GM21360 (cell line): ENCODE data around the gene ANAPC2.

Experiments
- ATAC-seq: cut with Tn5 transposase; IDR thresholded peaks from one replicate; pipeline ENCODE4 v1.9.1; 2021; ENCODE audit warnings: mild to moderate bottlenecking, moderate library complexity; ENCODE audit not compliant: unreplicated experiment

ANAPC2 gene

DNA sequence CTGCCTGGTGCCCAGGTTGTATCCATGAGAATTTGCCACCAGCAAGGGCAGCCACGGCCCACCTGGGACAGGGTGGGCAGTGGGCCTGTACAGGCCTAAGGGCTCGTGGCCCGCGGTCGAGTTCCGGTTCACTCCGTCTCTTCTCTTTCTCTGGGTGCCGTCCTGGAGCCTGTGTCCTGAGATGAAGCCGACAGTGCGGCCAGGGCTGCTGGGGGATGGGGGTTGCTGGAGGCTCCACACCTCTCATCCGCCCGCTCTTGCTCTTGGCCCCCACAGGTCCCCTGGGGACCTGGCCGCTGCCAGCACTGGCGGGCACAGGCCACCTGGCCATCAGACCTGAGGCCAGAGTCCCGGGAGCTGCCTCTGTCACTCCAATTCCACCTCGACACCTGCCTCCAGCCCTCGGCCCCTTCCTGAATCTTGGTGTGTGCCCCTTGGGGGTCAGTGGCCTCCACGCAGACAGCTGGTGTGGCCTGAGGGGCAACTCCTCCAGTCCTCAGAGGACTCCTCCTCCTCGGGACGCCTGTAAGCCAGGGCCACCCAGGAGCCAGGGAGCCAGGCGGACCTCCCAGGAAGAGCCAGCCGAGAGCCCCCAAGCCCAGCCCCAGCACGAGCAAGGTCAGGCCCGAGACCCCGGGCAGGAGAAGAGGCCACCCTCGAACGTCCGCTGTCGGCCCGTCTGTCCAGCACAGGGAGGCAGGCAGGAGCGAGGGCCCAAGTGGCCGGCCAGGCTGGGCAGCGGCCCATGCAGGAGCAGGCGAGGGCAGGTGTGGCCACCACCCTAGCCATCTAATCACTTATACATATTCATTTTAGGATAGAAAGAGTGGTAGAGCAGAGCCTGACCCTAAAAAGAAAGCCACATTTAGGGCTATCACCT is 23.8 kb downstream of the ANAPC2 start:
- ATAC-seq = no peak

GRCh38 chr9:137163805-137164204 is 24.6 kb downstream of the ANAPC2 start:
- no peak for ATAC-seq

DNA sequence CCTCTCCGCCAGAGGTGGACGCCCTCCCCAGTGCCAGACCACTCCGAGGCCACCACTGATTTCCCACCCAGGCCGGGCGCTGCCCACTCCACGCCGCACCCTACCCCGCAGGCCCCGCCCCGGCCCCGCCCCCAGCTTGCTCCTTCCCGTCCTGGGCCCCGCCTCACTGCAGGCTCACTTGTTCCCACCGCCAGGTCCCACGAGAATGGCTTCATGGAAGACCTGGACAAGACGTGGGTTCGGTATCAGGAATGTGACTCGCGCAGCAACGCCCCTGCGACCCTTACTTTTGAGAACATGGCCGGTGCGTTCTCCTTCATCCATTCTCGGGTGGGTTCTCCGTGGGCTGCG is 25.0 kb downstream of the ANAPC2 start:
- ATAC-seq = no peak

GRCh38 chr9:137162505-137163364 is 25.6 kb downstream of the ANAPC2 start:
- ATAC-seq = no peak

- ATAC-seq = no peak
These were observed 26.5 kb downstream of the ANAPC2 start for GRCh38 chr9:137161558-137162486.

GRCh38 chr9:137160716-137161557 is 27.4 kb downstream of the ANAPC2 start:
- no peak for ATAC-seq

DNA sequence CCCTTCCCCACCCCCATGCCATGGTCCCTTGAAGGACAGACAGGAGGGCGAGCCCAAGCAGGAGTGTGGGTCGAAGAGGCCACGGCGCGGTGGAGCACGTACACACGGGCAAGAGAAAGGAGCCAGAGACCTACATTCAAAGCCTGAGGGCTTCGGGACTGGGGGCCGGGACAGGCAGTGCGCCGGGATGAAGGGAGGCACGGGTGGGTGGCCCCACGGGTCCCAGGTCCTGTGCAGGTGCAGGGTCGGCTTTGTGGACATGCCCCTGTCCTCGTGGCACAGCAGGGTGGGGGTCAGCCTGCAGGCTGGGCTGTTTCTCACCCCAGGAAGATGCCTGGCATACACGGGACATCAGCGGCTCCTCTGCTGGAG is 28.3 kb downstream of the ANAPC2 start:
- ATAC-seq = no peak

DNA sequence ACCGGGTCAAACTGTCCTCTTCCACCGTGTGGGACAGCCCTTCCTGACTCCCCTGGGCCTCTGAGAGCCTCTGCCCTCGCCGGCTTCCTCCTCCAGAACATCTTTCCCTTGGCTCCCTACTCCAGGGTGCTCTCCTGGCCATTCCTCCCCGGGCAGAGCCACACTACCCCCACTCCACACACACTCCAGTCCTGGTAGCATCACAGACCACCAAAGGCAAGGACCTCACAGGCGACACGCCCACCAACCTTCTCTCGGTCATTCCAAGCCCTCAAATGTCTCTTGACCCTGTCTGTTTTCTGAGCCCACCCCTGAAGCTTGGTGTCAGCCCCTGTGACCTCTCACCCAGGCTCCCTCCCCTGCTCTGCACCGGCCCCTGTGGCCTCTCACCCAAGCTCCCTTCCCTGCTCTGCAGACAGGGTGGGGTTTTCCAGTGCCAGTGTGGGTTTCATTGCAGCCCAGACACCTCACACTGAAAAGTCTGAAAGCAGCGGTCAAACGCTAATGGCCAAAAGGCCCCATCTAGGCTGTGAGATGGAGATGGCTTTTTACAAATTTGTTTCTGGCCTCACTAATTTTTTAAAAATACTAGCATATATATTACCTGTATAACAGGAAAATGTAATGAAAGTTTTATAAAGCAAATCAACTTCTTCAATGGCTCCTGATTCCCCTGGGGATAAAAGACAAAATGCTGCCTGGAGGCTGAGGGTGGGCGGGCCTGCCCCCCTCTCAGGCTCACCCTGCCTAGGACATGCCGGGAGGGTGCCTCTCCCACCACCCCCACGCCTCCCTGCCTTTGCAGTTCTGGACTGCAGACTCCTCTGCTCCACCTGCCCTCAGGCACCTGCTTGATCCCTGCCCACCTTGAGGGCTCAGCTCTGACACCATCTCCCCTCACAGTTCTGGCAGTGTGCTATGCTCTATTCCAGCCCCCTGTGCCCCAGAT is 29.0 kb downstream of the ANAPC2 start:
- ATAC-seq = no peak

- ATAC-seq = no peak
These were observed 29.7 kb downstream of the ANAPC2 start for GRCh38 chr9:137158625-137159024.

DNA sequence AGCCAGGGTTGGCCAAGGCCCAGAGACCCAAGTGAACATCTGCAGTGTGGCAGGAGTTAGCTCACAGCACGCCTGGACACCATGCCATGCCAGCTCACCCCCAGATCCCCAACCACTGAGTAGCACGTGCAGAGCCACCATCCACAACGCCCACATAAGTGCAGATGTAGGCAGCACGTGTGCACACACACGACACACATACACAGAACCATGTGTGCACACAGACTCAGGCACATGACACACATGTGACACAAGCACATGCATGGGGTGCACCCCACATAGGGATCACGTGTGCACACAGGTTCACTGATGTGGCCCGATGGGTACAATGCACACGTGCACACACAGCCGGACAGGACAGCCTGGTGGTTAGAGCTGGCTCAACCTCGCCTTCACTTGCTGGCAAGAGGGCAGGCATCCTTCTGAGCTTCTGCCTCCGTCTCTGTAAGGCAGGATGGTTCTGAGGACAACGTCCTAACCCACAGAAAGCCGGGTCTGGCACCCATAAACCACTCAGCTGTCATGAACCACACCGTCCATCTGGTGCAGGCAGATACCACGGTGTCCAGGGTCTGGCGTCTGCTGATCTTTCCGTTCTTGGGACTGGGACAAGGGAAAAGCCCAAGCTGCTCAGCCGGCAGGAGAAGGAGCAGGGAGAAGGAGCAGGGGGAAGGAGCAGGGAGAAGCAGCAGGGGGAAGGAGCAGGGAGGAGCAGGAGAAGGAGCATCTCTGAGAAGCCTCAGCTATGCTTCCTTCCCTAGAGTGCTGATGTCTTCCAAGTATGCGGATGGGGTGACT is 30.5 kb downstream of the ANAPC2 start:
- no peak for ATAC-seq

DNA sequence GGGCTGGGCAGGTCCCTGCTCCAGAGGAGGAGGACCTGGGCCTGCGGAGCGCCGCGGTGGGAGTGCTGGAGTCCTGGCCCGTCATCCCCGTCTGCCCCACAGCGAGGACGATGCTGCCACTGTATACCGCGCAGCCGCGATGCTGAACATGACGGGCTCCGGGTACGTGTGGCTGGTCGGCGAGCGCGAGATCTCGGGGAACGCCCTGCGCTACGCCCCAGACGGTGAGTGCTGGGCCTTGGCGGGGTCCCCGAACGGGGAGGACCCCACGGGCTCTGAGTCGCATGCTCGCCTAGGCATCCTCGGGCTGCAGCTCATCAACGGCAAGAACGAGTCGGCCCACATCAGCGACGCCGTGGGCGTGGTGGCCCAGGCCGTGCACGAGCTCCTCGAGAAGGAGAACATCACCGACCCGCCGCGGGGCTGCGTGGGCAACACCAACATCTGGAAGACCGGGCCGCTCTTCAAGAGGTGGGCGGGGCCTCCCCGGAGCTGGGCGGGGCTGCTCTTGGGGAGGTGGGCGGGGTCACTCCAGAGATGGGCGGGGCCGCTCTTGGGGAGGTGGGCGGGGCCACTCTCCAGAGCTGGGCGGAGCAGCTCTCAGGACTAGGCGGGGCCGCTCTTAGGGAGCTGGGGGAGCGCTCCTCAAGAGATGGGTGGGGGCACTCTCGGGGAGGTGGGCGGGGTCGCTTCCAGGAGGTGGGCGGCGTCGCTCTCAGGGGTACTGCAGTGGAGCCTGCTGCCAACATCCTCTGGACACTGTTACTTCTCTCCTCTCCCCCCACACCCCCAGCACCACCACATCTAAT is 31.6 kb downstream of the ANAPC2 start:
- no peak for ATAC-seq

DNA sequence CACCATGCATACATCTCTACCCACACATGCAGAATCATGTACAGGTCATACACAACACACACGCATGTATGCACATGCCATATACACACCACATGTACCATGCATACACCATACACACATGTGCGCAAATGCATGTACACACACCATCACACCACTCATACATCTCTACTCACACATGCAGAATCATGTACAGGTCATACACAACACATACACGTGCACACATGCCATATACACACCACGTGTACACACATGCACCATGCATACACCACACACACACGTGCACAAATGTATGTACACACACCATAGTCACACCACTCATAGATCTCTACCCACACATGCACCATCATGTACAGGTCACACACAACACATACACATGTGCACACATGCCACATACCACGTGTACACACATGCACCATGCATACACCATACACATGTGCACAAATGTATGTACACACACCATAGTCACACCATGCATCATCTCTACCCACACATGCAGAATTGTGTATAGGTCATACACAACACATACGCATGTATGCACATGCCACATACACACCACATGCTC is 35.4 kb downstream of the ANAPC2 start:
- no peak for ATAC-seq

DNA sequence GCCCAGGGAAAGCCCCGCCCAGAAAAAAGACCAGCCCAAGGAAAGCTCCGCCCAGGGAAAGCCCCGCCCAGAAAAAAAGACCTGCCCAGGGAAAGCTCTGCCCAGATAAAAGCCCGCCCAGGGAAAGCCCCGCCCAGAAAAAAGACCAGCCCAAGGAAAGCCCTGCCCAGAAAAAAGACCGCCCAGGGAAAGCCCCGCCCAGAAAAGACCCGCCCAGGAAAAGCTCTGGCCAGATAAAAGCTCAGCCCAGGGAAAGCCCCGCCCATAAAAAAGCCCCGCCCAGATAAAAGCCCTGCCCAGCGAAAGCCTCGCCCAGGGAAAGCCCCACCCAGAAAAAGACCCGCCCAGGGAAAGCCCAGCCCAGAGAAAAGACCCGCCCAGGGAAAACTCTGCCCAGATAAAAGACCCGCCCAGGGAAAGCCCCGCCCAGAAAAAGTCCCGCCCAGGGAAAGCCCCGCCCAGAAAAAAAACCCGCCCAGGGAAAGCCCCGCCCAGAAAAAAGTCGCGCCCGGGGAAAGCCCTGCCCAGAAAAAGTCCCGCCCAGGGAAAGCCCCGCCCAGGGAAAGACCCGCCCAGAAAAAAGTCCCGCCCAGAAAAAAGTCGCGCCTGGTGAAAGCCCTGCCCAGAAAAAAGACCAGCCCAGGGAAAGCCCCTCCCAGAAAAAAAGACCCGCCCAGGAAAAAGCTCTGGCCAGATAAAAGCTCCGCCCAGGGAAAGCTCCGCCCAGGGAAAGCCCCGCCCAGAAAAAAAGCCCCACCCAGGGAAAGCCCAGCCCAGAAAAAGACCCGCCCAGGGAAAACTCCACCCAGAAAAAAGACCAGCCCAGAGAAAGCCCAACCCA is 37.5 kb downstream of the ANAPC2 start:
- peak; percentile 41 for ATAC-seq

- ATAC-seq = peak; percentile 20
These were observed 38.3 kb downstream of the ANAPC2 start for GRCh38 chr9:137149942-137150616.

DNA sequence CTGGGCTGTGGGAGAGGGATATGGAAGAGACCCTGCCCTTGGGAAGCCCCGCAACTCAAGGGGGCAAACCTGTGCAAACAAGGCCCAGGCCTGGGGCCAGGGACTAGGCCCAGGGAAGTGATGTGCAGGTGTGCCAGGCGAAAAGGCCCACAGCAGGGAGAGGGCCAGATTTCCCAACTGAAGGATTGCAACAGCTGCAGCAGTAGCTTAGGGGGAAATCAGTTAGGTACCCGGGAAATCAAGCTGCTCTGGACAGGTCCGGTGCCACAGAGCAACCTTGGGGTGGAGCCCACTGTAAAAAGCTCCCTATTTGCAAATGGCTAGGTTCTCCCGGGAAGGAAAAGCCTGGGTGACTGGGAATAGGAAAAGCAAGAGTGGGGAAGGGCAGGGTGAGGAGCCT is 39.0 kb downstream of the ANAPC2 start:
- ATAC-seq = no peak

DNA sequence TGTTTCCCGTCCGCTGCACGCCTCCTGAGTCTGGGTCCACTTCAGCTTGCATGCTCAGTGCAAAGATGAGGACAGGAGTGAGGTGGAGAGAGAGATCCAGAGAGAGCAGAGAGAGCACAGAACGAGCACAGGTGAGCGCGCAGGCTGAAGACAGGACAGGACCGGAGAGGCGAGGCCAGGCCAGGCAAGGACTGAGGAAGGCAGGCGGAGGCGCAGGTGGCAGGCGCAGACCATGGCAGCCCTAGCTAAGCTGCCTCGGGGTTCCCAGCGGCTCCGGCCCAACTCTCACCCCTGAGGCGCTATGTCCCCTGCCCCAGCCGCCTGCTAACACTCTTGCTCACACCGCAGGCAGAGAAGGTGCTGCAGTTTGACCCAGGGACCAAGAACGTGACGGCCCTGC is 39.7 kb downstream of the ANAPC2 start:
- no peak for ATAC-seq
